Measurements from ENCODE around the gene LPAR2.
A peak's percentile ranks its signal among the peaks of the same experiment; 100 is the strongest.
"Not testable (repeated sequence)": the region's sequence is repeated elsewhere in the genome, so short reads cannot be mapped to it uniquely, and the experiment has no call there.

LPAR2 gene

GRCh38 chr19:19631346-19631745 lies 3.3 kb upstream of the LPAR2 start:
- DNase-seq (ENCODE audit: low read depth in 2 of 2), result no peak

- no peak for DNase-seq (ENCODE audit: low read depth in 2 of 2)
Measured at GRCh38 chr19:19630426-19630825, 2.4 kb upstream of the LPAR2 start.

GRCh38 chr19:19630062-19630414 lies 2.0 kb upstream of the LPAR2 start:
- no peak for DNase-seq (ENCODE audit: low read depth in 2 of 2)

- peak in 1 of 2 donors; percentile 33 for DNase-seq (ENCODE audit: low read depth in 2 of 2)
Measured at GRCh38 chr19:19628501-19629134, 598 bp upstream of the LPAR2 start.

- DNase-seq (ENCODE audit: low read depth in 2 of 2), result no peak
Measured at GRCh38 chr19:19626516-19627472, 1.2 kb downstream of the LPAR2 start.

- DNase-seq (ENCODE audit: low read depth in 2 of 2), result no peak
Measured at GRCh38 chr19:19624032-19624570, 3.9 kb downstream of the LPAR2 start.

- DNase-seq (ENCODE audit: low read depth in 2 of 2), result no peak
Measured at GRCh38 chr19:19623383-19623782, 4.6 kb downstream of the LPAR2 start.

GRCh38 chr19:19619849-19620210 lies 8.2 kb downstream of the LPAR2 start:
- DNase-seq (ENCODE audit: low read depth in 2 of 2), result no peak

- DNase-seq (ENCODE audit: low read depth in 2 of 2), result no peak
Measured at GRCh38 chr19:19619181-19619848, 8.7 kb downstream of the LPAR2 start.

GRCh38 chr19:19618219-19619051 lies 9.6 kb downstream of the LPAR2 start, which contains the start of gene PBX4:
PBX4 (minus strand) TSS chr19:19618687; CDS start chr19:19618629, 58 bp downstream.
- peak; percentile 97 to 99 for DNase-seq (ENCODE audit: low read depth in 2 of 2)

GRCh38 chr19:19615086-19615485 lies 12.9 kb downstream of the LPAR2 start:
- no peak for DNase-seq (ENCODE audit: low read depth in 2 of 2)

- no peak for DNase-seq (ENCODE audit: low read depth in 2 of 2)
Measured at GRCh38 chr19:19613506-19613905, 14.5 kb downstream of the LPAR2 start.

- DNase-seq (ENCODE audit: low read depth in 2 of 2), result no peak
Measured at GRCh38 chr19:19610376-19611202, 17.4 kb downstream of the LPAR2 start.

GRCh38 chr19:19606686-19607085 lies 21.3 kb downstream of the LPAR2 start:
- not testable (repeated sequence) for DNase-seq (ENCODE audit: low read depth in 2 of 2)

- no peak for DNase-seq (ENCODE audit: low read depth in 2 of 2)
Measured at GRCh38 chr19:19606021-19606420, 22.0 kb downstream of the LPAR2 start.

GRCh38 chr19:19602713-19603324 lies 25.2 kb downstream of the LPAR2 start:
- DNase-seq (ENCODE audit: low read depth in 2 of 2), result no peak

- DNase-seq (ENCODE audit: low read depth in 2 of 2), result no peak
Measured at GRCh38 chr19:19602136-19602712, 25.8 kb downstream of the LPAR2 start.

GRCh38 chr19:19600793-19601330 lies 27.2 kb downstream of the LPAR2 start:
- no peak for DNase-seq (ENCODE audit: low read depth in 2 of 2)

GRCh38 chr19:19598728-19599451 lies 29.1 kb downstream of the LPAR2 start:
- peak; percentile 50 to 54 for DNase-seq (ENCODE audit: low read depth in 2 of 2)

Data from stimulated activated CD4-positive, alpha-beta T cell treated with anti-CD3 and anti-CD28 coated beads, Interleukin-15, amount 100 ng/mL, for 48 hours (primary cell).